GM21717 (cell line): ENCODE measurements around the gene ABCC11.
A peak's percentile ranks its signal among the peaks of the same experiment; 100 is the strongest.
"Not testable (repeated sequence)": the region's sequence is repeated elsewhere in the genome, so short reads cannot be mapped to it uniquely, and the experiment has no call there.

ENCODE experiments used
- ATAC-seq: cut with Tn5 transposase; IDR thresholded peaks from one replicate; pipeline ENCODE4 v1.9.1; 2021; ENCODE audit warnings: mild to moderate bottlenecking, moderate library complexity; ENCODE audit not compliant: unreplicated experiment

The ABCC11 gene

DNA sequence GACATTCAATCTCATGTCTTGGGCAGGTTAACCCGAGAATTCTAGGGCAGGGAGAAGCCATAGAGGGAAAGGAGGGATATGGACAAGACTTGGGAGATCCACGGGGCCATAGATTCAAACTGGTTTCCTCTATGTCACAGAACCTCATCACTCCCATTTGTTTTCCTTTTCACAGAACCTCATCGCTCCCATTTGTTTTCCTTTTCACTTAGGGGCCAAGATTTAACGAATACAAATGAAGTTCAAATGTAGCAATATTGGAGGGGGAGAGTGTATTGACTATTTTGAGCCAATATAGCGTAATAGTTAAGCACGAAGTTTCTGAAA, 42.6 kb downstream of the ABCC11 start:
- no peak for ATAC-seq

DNA sequence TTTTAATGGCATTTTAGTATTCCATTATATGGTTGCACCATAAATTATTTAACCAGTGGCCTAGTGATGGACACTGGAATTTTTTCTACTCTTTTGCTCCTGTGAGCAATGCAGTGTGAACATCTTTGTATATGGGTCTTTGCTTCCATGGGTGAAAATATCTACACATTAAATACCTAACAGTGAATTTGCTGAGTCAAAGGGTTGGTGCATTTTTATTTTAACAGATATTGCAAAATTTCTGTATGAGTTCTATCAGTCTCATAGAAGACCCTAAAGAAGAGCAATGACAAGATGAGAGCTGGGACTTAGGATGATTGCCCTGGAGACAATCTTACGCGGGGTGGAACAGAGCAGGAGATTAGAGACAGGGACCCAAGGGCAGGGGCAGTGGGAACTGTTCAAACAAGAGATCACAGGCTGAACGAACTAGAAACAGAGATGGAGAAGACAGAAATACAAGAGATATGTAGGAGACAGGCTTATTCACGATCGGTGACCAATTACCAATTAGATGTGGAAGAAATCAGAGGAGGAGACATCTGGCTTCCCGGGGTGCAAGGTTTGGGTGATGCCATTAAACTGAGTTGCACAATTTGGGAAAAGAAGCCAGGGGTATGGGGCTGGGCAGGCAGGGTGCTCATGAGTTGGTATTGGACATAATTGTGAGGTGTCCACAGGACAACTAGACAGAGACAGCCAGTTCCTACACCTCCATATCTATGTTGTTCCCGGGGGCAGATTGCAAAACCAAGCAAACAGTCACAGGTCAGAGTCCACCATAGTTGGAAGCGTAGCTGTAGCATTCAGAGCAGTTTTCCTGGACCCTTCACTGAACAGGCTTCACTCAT, 43.1 kb downstream of the ABCC11 start:
- no peak for ATAC-seq

DNA sequence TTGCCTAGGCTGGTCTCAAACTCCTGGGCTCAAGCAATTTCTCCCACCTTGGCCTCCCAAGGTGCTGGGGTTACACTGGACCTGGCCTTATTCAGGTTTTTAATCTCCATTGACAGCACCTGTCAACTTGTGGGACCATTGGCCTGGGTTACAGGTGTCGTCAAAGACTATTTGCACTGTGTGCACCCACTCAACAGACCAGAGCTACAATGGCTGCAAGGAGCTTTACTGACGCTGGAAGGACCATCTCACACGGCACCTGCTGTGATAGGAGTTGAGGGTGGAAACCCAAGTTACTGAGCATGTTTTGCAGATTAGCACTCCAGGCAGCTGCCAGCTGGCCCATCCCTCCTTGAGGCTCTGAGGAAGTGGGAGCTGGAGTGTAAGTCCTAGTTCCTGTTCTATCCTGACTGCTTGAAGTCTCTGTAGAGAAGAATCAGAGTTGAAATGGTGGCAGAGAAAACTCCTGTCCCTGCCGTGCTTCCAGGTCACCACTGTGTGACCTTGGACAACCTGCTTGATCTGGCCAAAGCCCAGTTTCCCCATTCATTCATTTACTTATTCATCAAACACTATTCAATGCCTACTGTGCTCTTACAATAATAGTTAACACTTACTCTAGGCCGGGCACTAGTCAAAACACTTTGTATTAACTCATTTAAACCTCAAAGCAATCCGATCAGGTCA, 45.7 kb downstream of the ABCC11 start:
- no peak for ATAC-seq

DNA sequence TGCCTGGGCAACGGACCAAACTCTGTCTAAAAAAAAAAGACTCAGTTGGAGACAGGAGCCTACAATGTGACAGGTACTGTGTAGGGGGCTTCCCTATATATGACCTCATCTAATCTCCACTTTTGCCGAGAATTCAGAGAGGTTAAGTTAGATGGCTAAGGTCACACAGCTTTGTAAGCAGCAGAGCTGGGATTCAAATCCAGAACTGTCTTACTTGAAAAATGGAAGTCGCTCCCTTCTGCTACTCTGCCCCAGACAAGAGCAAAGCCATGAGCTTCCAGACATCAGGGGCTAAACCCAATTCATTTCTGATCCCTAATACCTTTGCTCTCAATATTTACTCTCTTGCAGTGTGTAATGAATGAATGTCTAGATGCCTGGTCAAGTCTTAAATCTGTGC, 50.0 kb downstream of the ABCC11 start:
- no peak for ATAC-seq

DNA sequence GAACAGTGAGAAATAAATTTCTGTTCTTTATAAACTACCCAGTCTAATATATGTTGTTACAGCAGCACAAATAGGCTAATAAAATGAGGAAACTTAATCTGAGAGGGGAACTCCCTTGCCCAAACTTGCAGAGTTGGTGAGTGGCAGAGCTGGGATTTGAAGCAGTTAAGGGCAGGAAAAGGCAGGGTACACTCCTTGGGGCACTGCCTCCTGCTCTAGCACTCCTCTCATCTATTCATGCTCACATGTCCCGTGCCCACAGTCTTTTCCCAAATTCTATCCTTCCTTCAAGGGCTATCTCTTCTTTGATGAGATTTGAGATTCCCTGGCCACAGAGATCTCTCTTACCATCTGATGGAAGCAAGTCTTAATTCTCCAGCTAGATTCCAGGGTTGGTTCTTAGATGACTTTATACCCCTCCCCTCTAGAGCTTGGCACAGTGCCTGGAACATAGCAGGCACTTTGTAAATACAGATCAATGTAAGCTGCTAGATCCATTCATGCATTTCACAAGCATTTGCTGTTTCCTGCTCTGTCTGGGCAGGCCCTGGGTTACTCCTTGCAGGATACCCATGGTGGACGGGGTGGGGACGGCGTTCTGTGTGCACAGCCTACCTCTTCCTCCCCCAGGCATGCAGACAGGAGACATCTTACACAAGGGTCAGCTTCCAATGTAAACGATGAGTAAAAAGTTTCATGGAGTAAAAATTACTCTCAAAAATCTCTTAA, 52.3 kb downstream of the ABCC11 start:
- ATAC-seq, result no peak

DNA sequence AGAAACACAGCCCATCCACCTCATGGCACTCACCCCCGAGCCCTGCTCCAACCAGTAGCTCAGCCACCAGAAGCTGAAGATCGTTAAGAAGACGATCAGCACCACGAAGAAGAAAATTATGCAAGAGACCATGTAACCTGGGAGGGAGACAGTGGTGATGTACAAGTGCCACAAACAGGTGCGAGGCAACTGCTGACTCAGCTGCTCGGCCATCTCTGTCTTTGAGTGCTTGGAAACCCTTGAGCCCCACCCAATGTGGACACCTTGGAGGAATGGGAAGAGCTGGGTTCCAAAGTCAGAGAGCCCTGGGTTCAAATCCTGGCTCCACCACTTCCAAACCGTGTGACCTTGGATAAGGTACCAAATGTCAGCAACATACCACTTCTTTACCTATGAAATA, 53.5 kb downstream of the ABCC11 start:
- ATAC-seq, result no peak

DNA sequence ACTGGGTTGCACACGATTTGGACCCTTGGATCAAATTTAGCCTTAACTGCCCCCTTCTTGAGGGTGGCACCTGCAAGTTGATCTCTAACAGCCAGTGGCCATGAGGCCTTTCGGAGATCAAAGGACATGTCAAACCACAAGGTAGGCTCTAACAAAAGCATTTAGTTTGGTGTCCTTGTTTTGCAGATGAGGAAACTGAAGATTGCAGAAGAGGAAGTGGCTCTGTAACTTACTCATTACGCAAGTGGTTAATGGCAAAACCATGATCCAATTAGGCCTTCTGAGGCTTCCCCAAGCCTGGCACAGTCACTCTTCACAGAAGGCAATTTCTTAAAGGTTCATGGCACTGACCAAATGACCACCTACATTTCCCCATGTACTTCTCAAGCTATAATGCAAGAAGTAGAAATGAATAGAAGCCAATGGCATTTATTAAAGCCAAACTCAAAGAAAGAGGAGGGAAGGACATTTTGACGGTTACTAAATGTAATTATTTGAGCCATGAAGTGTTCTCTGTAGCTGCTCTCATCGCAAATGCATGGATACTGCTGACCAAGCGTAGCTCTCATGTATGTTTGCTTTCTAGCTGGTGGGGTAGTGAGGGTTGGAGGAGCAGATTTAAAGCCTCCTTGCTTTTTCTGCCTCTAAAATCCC, 58.8 kb downstream of the ABCC11 start:
- ATAC-seq, result peak; percentile 73

DNA sequence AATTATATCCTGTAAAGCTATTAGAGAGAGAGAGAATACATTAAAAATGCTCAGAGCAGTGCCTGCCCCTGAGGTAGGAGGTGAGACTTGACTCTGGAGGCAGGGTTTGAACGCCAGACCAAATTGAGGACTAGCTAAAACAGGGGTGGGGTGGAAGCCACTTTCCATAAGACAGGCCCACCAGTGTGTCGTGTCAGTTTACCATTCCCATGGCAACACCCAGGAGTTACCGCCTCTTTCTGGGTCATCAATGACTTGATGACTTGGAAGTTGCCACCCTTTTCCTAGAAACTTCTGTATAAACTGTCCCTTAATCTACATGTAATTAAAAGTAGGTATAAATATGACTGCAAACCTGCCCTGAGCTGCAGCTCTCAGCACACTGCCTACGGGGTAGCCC, 59.6 kb downstream of the ABCC11 start:
- no peak for ATAC-seq

DNA sequence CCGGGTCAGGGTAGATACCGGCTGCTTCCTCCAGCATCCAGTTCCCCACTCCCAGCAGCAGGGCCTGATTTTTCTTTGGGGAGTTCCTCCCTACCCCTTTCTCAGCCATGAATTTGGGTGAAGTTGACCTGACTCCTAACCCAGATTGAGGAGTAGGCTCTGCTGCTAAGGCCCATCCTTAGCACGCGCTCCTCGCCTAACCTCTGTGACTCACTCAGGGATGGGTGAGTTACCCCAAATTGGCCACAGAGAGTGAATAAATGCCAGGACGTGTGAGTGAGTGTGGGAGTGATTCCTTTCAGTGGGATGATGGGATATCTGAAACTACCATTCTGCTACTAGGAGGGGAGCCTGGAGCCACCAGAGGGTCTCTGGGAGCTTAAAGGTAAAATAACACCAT, 62.7 kb downstream of the ABCC11 start:
- ATAC-seq, result no peak

DNA sequence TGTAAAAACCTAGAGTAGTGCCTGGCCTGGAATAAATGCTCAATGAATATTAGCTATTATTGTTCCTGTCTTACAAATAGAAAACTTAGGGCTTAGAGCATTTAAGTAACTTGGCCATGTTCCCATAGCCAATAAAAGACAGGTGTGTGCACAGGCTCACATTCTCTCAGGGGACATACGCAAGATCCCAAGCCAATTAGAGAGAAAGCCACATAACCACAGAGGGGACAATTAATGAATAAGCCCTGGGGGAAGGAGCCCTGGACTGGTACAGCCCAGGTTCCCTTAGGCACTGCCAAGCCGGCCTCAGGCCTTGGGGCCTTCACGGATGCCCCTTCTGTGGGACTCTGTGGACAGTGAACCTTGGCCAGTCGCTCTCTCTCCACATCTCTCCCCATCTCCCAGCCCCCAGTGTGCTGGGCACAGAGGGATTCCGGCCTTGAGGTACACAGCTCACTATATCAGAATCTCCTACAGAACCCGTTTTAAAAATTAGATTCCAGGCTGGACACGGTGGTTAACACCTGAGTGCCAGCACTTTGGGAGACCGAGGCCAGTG, 64.3 kb downstream of the ABCC11 start:
- no peak for ATAC-seq

DNA sequence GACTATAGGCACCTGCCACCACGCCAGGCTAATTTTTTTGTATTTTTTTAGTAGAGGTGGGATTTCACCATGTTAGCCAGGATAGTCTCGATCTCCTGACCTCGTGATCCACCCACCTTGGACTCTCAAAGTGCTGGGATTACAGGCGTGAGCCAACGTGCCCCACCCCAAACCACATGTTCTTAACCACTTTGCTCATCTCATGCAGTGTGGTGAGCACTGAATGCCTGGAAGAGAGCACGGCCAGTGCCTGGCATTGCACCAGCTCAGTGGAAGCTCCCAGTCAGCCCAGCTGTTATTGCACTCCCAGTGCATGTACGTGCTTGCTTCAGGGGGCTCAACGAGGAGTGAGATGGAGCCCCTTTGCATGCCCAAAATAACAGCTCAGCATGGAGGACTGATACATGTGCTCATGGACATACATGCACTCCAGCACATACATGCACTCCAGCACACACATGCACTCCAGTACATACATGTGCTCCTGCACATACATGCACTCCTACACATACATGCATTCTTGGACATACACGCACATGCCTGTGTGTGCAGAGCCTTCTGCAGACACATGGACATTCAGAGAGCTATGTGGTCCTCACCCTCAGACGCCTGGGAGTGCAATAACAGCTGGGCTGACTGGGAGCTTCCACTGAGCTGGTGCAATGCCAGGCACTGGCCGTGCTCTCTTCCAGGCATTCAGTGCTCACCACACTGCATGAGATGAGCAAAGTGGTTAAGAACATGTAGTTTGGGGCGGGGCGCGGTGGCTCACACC, 65.4 kb downstream of the ABCC11 start:
- not testable (repeated sequence) for ATAC-seq

DNA sequence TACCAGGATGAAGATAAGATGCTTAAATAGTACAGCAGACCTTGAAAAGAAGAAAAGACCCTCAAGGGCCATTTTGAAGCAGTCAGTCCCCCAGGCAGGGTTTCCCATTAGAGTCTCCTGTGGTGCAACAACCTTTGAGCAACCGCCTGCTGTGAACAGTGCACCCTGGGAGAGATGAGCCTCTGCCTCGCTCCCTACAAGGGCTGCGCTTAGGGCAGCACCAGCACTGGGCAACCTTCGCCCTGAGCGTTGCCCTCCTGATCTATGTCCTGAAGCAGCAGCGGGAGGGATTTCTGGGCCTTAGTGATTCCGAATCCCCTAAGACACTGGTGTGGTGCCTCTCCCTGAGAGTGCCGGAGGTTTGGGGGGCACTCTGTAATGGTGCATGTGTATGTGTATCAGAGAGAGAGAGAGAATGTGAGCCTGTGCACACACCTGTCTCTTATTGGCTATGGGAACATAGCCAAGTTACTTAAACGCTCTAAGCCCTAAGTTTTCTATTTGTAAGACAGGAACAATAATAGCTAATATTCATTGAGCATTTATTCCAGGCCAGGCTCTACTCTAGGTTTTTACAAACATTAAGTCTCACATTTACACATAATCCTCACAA, 66.4 kb downstream of the ABCC11 start:
- no peak for ATAC-seq

DNA sequence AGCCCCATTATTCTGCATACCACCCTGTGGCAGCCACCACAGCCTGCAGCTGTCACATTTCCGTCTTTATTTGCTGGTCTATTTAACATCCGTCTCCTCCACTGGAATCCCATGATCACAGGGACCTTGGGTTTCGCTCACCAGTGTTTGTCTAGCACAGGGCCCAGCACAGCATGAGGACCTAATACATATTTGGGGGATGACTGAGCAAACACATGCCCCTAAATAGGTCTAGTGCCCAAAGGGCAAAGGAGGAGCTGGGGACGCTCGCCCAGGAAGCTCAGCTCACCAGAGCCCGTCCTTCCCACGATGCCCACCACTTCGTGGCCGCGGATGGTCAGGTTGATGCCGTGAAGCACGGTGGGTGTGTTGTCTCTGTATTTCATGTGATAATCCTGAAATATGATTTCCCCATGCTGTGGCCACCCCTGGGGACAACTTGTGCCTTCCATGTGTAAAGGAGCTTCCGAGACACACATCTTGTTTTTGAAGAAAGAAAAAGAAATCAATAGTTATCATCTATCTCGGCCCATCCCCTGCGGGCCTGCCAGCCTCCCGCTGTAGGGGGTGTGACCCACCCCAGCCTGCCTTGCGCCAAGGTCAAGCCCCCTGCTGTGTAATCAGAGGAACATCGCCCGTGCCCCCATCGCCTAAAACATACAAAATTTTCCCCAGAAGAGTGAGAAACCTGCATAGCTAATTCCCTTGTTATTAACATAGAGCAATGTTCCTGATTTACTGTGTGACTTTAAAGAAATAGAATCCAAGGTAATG, 70.5 kb downstream of the ABCC11 start:
- no peak for ATAC-seq

DNA sequence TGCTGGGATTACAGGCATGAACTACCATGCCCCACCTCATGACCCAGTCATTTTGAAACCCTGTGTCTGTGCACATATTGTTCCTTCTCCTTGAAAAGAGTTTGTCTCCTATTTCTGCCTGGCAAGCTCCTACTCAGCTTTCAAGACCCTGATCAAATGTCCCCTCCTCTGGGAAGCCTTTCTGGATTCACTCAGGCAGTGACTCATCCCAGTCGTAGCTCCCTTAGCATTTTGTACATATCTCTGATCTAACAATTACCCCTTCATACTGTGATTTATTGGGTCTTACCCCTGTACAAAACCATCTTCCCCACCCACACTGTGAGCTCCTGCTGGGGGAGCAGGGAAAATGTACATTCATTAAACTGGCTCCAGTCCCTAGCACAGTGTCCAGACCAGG, 73.5 kb downstream of the ABCC11 start:
- ATAC-seq, result no peak

DNA sequence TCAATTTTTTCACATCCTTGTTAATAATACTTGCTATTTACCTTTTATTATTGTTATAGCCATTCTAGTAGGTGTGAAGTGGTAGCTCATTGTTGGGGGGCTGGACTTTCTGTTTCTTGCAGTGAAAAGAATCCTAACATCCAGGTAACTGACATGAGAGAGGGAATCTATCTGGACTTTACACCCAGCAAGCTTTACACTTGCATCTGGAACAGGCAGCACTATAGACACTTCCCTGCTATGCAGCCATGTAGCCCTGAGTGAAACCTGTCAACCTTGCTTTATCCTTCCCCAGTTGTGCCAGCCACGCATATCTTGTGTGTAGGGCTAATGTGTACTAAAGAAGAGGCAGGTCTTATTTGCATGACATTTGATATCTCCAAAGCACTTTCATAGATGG, 74.7 kb downstream of the ABCC11 start:
- no peak for ATAC-seq

DNA sequence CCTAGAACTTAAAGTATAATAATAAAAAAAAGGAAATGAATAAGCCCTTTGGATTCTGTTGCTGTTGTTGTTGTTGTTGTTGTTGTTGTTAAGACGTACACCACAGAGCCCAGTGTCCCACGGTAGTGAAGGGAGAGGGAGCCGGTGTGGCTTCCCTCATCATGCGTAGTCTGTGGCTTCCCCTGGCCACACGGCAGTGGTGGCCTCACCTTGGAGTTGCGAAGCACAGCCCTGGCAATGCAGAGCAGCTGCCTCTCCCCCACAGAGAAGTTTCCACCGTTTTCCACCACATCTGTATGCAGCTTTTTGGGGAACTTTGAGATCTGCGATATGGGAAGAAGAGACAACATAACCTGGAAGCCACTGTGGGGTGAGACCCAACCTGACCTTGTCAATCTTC, 77.4 kb downstream of the ABCC11 start:
- no peak for ATAC-seq

DNA sequence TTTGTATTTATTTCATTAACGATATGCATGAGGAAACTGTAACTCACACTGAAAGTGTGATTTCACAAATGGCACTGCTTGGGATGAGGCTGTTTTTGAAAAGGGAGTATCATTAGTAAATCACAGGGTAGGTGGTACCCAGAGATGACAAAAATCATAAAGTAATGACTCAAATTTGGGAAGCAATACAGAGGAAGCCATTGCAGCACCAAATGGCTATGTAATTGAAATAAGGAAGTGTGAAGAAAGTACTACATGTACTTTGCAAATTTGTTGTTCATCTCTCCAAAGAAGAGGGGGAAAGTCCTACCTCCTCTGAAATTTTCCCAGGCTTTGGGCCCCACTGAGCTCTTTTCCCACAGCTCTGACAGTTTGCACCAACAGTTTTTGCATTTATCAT, 79.3 kb downstream of the ABCC11 start:
- ATAC-seq, result no peak

DNA sequence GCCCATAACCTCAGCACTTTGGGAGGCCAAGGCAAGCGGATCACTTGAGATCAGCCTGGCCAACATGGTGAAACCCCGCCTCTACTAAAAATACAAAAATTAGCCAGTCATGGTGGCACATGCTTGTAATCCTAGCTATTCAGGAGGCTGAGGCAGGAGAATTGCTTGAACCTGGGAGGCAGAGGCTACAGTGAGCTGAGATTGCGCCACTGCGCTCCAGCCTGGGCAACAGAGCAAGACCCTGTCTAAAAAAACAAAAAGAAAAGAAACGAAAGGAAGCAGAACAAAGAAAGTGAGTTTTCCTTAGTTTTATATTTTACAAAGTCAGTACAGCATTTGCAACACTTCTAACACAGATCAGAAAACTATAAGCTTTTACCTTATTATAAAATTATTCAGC, 80.7 kb downstream of the ABCC11 start:
- not testable (repeated sequence) for ATAC-seq

DNA sequence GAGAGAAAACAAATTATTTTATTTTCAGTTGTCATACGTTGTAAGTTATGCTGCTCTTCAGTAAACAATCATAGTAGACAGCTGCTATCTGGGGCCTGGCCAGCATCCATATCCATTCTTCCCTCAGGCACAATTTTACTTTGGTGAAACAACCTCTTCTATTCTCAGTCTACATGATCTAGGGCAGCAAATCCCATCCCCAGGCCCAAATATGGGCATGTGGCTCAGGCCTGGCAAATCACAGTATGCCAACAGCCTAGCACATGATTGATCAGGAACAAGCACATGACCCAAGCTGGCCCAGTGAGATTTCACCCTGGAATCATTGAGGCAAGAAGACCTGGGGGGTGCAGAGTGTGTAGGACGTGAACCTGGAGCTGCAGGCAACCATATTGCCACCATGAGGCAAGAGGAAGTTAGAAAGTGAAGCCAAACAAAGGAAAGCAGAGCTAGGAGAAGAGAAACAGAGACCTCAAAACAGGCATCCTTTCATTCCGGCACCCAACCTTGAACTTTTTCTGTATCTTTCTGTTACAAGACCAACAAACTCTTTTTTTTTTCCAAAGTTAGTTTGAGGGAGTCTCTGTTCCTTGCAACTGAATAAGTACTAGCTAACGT, 81.3 kb downstream of the ABCC11 start:
- ATAC-seq, result no peak
